ENCODE data around the gene STIMATE. TPM values are rescaled to one million over a fixed set of nuclear protein-coding genes. Genes with fewer than 3 reads are reported as not detected.

STIMATE gene
- total RNA-seq, 1 donor from 2014 or later: 12.1 TPM

DNA sequence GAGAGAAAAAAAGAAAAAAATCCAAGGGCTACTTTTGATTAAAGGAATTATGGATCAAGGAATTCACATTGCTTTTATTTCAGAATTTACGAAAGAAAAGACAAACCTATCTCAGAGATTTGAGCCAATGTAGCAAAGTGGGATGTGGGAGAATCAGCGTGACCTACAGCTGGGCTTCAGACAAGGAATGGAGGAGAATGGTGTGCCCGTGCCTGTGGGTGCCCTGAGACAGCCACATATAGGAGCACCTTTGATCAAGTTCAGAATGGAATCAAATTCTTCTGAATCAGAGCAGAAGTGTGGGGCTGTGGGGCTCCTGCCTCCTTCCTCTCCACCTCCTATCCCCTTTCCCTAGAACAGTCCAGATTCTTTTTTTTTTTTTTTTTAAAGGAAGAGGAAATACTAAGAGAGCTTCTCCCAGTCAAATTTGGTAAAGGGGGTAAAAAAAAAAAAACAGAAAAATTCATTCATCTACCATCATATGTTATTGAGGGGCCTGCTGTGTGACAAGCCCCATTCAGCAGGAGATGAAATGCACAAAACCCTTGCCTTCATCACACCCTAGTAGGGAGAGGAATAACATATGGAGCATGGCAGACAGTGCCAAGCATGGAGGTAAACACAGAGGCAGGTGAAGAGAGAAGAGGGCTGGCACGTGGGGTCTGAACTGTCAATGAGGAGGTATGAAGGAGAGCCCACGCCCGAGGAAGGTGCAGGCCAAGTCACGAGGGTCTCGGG lies 37.5 kb downstream of the STIMATE start:
- H3K36me3 Mint-ChIP-seq (ENCODE audit: low read depth, unreplicated experiment): peaks cover 14% of the 10 kb centered on the region
- TF ChIP-seq, protein P1, sequence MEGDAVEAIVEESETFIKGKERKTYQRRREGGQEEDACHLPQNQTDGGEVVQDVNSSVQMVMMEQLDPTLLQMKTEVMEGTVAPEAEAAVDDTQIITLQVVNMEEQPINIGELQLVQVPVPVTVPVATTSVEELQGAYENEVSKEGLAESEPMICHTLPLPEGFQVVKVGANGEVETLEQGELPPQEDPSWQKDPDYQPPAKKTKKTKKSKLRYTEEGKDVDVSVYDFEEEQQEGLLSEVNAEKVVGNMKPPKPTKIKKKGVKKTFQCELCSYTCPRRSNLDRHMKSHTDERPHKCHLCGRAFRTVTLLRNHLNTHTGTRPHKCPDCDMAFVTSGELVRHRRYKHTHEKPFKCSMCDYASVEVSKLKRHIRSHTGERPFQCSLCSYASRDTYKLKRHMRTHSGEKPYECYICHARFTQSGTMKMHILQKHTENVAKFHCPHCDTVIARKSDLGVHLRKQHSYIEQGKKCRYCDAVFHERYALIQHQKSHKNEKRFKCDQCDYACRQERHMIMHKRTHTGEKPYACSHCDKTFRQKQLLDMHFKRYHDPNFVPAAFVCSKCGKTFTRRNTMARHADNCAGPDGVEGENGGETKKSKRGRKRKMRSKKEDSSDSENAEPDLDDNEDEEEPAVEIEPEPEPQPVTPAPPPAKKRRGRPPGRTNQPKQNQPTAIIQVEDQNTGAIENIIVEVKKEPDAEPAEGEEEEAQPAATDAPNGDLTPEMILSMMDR (IDR thresholded peaks at IDR 0.05; ENCODE audit: insufficient read depth, low read depth, low read length): no peak
- no peak for TF ChIP-seq EZH2 (IDR thresholded peaks at IDR 0.05; ENCODE audit: insufficient read depth, low read length)
- Histone ChIP-seq H3K27me3 (ENCODE audit: insufficient read depth, low read length) (no peaks in the 10 kb centered on the region), H3K9me3 (ENCODE audit: insufficient read depth, low read depth, low read length) (no peaks in the 10 kb centered on the region), H2AFZ (ENCODE audit: low read depth, low read length) (no peak overlapping the region), H3K4me3 (ENCODE audit: insufficient read depth, low read depth, low read length) (no peak overlapping the region), H3K4me1 (ENCODE audit: insufficient read depth, low read length) (no peaks in the 10 kb centered on the region), H4K20me1 (ENCODE audit: insufficient read depth, low read length) (peaks cover 35% of the 10 kb centered on the region), H3K79me2 (ENCODE audit: insufficient read depth, low read length) (no peaks in the 10 kb centered on the region), H3K36me3 (ENCODE audit: insufficient read depth, low read length) (no peaks in the 10 kb centered on the region), H3K9ac (ENCODE audit: low read length) (no peak overlapping the region), H3K27ac (ENCODE audit: low read depth, low read length) (no peak overlapping the region), H3K4me2 (ENCODE audit: low read length) (no peak overlapping the region)
- DNase-seq (ENCODE audit: low read depth): no peak
- no peak overlapping the region for H3K4me3 Mint-ChIP-seq (ENCODE audit: unreplicated experiment)
- no peak overlapping the region for H3K27ac Mint-ChIP-seq (ENCODE audit: unreplicated experiment)
- no peak for FAIRE-seq
- peaks cover 12% of the 10 kb centered on the region for H3K9me3 Mint-ChIP-seq (ENCODE audit: unreplicated experiment)
- no peaks in the 10 kb centered on the region for H3K27me3 Mint-ChIP-seq (ENCODE audit: low read depth, unreplicated experiment)
- H3K4me1 Mint-ChIP-seq (ENCODE audit: low read depth, unreplicated experiment): no peaks in the 10 kb centered on the region

DNA sequence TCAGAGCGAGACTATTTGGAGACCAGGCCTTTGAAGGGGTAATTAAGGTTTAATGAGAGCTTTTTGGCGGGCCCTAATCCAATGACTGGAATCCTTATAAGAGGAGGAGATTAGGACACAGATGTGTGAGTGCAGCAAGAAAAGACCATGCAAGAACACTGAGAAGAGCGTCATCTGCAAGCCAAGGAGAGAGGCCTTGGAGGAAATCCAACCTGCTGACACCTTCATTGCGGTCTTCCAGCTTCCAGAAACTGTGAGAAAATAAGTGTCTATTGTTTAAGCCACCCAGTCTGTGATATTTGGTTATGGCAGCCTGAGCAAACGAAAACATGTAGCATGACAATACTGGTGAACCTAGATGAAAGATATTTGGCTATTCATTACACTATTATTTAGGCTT lies 39.5 kb downstream of the STIMATE start:
- H3K9me3 ChIP-seq (ENCODE audit: insufficient read depth, low read depth, low read length): no peaks in the 10 kb centered on the region
- no peak overlapping the region for H3K4me3 Mint-ChIP-seq (ENCODE audit: unreplicated experiment)
- H3K36me3 ChIP-seq (ENCODE audit: insufficient read depth, low read length): no peaks in the 10 kb centered on the region
- H2AFZ ChIP-seq (ENCODE audit: low read depth, low read length): no peak overlapping the region
- DNase-seq (ENCODE audit: low read depth): no peak
- no peak overlapping the region for H3K9ac ChIP-seq (ENCODE audit: low read length)
- no peak overlapping the region for H3K27ac Mint-ChIP-seq (ENCODE audit: unreplicated experiment)
- no peaks in the 10 kb centered on the region for H3K4me1 Mint-ChIP-seq (ENCODE audit: low read depth, unreplicated experiment)
- H3K27me3 ChIP-seq (ENCODE audit: insufficient read depth, low read length): no peaks in the 10 kb centered on the region
- H3K36me3 Mint-ChIP-seq (ENCODE audit: low read depth, unreplicated experiment): peaks cover 8% of the 10 kb centered on the region
- no peaks in the 10 kb centered on the region for H3K4me1 ChIP-seq (ENCODE audit: insufficient read depth, low read length)
- no peak overlapping the region for H3K27ac ChIP-seq (ENCODE audit: low read depth, low read length)
- no peak overlapping the region for H3K4me2 ChIP-seq (ENCODE audit: low read length)
- peaks cover 35% of the 10 kb centered on the region for H4K20me1 ChIP-seq (ENCODE audit: insufficient read depth, low read length)
- FAIRE-seq: no peak
- no peaks in the 10 kb centered on the region for H3K79me2 ChIP-seq (ENCODE audit: insufficient read depth, low read length)
- no peak overlapping the region for H3K4me3 ChIP-seq (ENCODE audit: insufficient read depth, low read depth, low read length)
- TF ChIP-seq, protein P1 (IDR thresholded peaks at IDR 0.05; ENCODE audit: insufficient read depth, low read depth, low read length): no peak
- TF ChIP-seq EZH2 (IDR thresholded peaks at IDR 0.05; ENCODE audit: insufficient read depth, low read length): no peak
- no peaks in the 10 kb centered on the region for H3K27me3 Mint-ChIP-seq (ENCODE audit: low read depth, unreplicated experiment)
- H3K9me3 Mint-ChIP-seq (ENCODE audit: unreplicated experiment): peaks cover 4% of the 10 kb centered on the region

DNA sequence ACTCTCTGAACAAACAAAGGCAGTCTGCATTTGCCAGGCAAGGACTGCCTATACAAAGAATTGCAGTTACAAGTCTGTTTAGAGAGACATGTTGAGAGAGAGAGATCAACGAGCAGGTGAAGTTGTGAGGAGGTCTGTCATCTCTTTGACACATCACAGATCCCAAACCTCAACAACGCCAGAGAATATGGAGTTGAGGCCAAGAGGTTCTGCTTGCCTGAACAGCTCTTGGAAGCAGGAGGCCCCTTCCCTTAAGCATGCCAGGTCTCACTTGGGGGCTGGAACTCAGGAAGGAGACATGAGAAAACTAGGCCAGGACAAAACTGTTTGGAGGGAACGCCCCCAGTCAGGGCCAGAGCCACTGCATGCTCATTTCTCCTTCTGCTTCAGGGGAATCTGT lies 40.2 kb downstream of the STIMATE start:
- H3K9me3 Mint-ChIP-seq (ENCODE audit: unreplicated experiment): peaks cover 2% of the 10 kb centered on the region
- no peaks in the 10 kb centered on the region for H3K4me1 Mint-ChIP-seq (ENCODE audit: low read depth, unreplicated experiment)
- H3K4me3 ChIP-seq (ENCODE audit: insufficient read depth, low read depth, low read length): no peak overlapping the region
- H3K27me3 ChIP-seq (ENCODE audit: insufficient read depth, low read length): no peaks in the 10 kb centered on the region
- no peaks in the 10 kb centered on the region for H3K79me2 ChIP-seq (ENCODE audit: insufficient read depth, low read length)
- DNase-seq (ENCODE audit: low read depth) (no peak), FAIRE-seq (no peak)
- no peaks in the 10 kb centered on the region for H3K4me1 ChIP-seq (ENCODE audit: insufficient read depth, low read length)
- H3K27me3 Mint-ChIP-seq (ENCODE audit: low read depth, unreplicated experiment): no peaks in the 10 kb centered on the region
- H4K20me1 ChIP-seq (ENCODE audit: insufficient read depth, low read length): peaks cover 34% of the 10 kb centered on the region
- TF ChIP-seq, protein P1 (IDR thresholded peaks at IDR 0.05; ENCODE audit: insufficient read depth, low read depth, low read length): no peak
- no peak for TF ChIP-seq EZH2 (IDR thresholded peaks at IDR 0.05; ENCODE audit: insufficient read depth, low read length)
- no peak overlapping the region for H3K9ac ChIP-seq (ENCODE audit: low read length)
- no peak overlapping the region for H3K4me3 Mint-ChIP-seq (ENCODE audit: unreplicated experiment)
- no peak overlapping the region for H3K4me2 ChIP-seq (ENCODE audit: low read length)
- no peaks in the 10 kb centered on the region for H3K9me3 ChIP-seq (ENCODE audit: insufficient read depth, low read depth, low read length)
- H3K27ac Mint-ChIP-seq (ENCODE audit: unreplicated experiment): no peak overlapping the region
- peaks cover 8% of the 10 kb centered on the region for H3K36me3 Mint-ChIP-seq (ENCODE audit: low read depth, unreplicated experiment)
- no peak overlapping the region for H2AFZ ChIP-seq (ENCODE audit: low read depth, low read length)
- H3K27ac ChIP-seq (ENCODE audit: low read depth, low read length): no peak overlapping the region
- no peaks in the 10 kb centered on the region for H3K36me3 ChIP-seq (ENCODE audit: insufficient read depth, low read length)
